Measurements from ENCODE around the gene CEP162. TPM values are rescaled to one million over a fixed set of nuclear protein-coding genes. Genes with fewer than 3 reads are reported as not detected.
"Not testable (repeated sequence)": the region's sequence is repeated elsewhere in the genome, so short reads cannot be mapped to it uniquely, and the experiment has no call there.

CEP162 gene
- total RNA-seq, 4 donors from 2014 or later: 2.0 to 9.6 (median 6.4) TPM

DNA sequence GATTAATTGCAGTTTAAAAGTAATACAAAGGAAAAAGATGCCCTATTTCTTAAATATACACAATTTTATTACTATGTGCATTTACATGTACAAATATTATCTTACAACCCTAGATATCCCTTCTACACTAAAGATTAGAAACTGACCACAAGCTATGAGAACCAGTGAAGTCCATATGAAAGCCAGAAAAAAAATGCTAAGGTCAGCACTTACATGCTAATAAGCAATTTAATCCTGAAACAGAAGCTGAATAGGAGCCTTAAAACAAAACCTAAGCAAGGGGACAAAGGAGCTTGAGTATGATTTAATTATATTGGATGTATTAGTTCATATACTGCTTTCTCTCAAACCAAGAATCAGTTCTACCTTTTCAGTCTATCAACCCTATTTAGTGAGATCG lies 14.2 kb downstream of the CEP162 start:
- Histone ChIP-seq H3K27ac (no peak overlapping the region), H3K9me3 (no peaks in the 10 kb centered on the region), H3K27me3 (no peaks in the 10 kb centered on the region), H3K36me3 (peaks cover 14% of the 10 kb centered on the region), H3K4me3 (no peak overlapping the region), H3K4me1 (no peaks in the 10 kb centered on the region)
- no peak for DNase-seq (ENCODE audit: low spot score in 2 of 2)
- 97% methylated on average over 1 of the region's 1 CpG for WGBS
- no peak for TF ChIP-seq POLR2AphosphoS5 (IDR thresholded peaks at IDR 0.05)
- TF ChIP-seq, protein P1, sequence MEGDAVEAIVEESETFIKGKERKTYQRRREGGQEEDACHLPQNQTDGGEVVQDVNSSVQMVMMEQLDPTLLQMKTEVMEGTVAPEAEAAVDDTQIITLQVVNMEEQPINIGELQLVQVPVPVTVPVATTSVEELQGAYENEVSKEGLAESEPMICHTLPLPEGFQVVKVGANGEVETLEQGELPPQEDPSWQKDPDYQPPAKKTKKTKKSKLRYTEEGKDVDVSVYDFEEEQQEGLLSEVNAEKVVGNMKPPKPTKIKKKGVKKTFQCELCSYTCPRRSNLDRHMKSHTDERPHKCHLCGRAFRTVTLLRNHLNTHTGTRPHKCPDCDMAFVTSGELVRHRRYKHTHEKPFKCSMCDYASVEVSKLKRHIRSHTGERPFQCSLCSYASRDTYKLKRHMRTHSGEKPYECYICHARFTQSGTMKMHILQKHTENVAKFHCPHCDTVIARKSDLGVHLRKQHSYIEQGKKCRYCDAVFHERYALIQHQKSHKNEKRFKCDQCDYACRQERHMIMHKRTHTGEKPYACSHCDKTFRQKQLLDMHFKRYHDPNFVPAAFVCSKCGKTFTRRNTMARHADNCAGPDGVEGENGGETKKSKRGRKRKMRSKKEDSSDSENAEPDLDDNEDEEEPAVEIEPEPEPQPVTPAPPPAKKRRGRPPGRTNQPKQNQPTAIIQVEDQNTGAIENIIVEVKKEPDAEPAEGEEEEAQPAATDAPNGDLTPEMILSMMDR (IDR thresholded peaks at IDR 0.05): no peak
- no peak for TF ChIP-seq POLR2A (IDR thresholded peaks at IDR 0.05)
- TF ChIP-seq EP300 (IDR thresholded peaks at IDR 0.05): no peak

DNA sequence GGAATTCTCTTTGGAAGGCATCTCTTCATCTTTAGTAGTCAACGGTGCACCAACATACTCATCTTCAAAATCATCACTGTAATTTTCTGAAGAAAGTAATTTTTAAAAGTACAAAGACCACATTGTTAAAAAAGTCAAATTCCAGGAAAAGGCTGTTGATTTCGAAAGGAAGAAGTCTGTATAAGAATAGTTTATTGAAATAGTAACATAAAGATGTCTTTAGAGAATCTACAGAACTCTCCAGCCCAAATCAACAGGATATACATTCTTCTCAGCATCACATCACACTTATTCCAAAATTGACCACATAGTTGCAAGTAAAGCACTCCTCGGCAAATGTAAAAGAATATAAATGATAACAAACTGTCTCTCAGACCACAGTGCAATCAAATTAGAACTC lies 23.4 kb downstream of the CEP162 start:
- no peak overlapping the region for H3K4me3 ChIP-seq
- H3K27ac ChIP-seq: no peak overlapping the region
- DNase-seq (ENCODE audit: low spot score in 2 of 2): no peak
- H3K27me3 ChIP-seq: no peaks in the 10 kb centered on the region
- TF ChIP-seq POLR2AphosphoS5 (IDR thresholded peaks at IDR 0.05) (no peak), POLR2A (IDR thresholded peaks at IDR 0.05) (no peak), EP300 (IDR thresholded peaks at IDR 0.05) (no peak)
- TF ChIP-seq, protein P1 (IDR thresholded peaks at IDR 0.05): no peak
- no peaks in the 10 kb centered on the region for H3K4me1 ChIP-seq
- no peaks in the 10 kb centered on the region for H3K9me3 ChIP-seq
- peaks cover 26% of the 10 kb centered on the region for H3K36me3 ChIP-seq
- 89% methylated on average over 3 of the region's 3 CpGs for WGBS

DNA sequence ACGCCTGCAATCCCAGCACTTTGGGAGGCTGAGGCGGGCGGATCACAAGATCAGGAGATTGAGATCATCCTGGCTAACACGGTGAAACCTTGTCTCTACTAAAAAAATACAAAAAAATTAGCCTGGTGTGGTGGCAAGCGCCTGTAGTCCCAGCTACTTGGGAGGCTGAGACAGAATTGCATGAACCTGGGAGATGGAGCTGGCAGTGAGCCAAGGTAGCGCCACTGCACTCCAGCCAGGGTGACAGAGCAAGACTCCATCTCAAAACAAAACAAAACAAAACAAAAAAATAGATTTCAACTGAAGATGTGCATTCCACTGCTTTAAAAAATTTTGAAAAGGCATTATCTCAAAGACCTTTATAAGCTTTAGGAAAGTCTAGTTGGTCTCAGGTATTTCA lies 27.5 kb downstream of the CEP162 start:
- WGBS: 96% methylated on average over 6 of the region's 6 CpGs
- not testable (repeated sequence) for H3K4me3 ChIP-seq; H3K27me3 ChIP-seq; H3K9me3 ChIP-seq; H3K4me1 ChIP-seq; H3K27ac ChIP-seq; DNase-seq (ENCODE audit: low spot score in 2 of 2)
- peaks cover 42% of the 10 kb centered on the region for H3K36me3 ChIP-seq

DNA sequence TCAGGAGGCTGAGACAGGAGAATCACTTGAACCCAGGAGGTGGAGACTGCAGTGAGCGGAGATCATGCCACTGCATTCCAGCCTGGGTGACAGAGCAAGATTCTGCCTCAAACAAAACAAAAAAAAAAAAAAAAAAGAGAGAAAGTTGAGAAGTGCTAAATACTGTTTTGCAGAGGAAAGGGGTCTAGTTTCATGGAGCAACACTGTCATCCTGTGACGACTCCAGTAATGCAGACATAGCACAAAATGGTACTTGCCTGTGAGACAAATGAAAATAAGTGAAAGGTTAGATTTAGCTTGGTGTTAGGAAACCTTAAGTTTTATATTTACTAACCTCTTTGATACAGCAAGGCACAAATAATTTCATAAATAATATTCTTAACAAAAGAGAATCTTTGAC lies 29.7 kb downstream of the CEP162 start:
- Histone ChIP-seq H3K9me3 (no peaks in the 10 kb centered on the region), H3K36me3 (peaks cover 57% of the 10 kb centered on the region), H3K27ac (no peak overlapping the region), H3K4me3 (no peak overlapping the region), H3K4me1 (no peaks in the 10 kb centered on the region), H3K27me3 (no peaks in the 10 kb centered on the region)
- WGBS: 89% methylated on average over 2 of the region's 2 CpGs
- TF ChIP-seq, protein P1 (IDR thresholded peaks at IDR 0.05): no peak
- TF ChIP-seq POLR2A (IDR thresholded peaks at IDR 0.05) (no peak), POLR2AphosphoS5 (IDR thresholded peaks at IDR 0.05) (no peak), EP300 (IDR thresholded peaks at IDR 0.05) (no peak)
- DNase-seq (ENCODE audit: low spot score in 2 of 2): no peak

DNA sequence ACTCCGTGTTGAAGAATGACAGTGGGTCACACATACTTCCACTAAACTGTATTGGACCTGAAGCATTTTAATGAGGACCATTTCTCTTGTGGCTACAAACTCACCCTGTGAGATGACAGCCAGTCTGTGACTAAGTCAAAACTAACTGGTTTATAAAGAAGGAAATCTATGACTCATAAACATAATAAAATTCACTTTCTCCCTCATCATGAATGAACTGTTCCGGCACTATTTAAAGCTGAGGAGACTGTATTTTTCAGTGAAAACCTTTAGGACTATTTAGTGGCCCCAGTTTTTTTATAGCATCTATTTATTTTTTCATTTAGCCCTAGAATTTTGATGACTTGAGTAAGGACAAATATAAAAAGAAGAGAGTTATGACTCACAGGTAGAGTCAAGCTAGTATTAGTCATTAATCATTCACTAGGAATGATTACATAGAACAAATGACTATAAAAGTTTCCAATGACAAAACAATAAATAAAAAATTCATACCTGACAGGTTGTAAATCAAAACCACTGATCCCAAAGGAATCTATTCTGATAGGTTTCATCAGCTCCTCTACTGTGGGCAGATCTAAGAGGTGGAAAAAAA lies 34.2 kb downstream of the CEP162 start:
- TF ChIP-seq, protein P1 (IDR thresholded peaks at IDR 0.05): no peak
- TF ChIP-seq POLR2A (IDR thresholded peaks at IDR 0.05): no peak
- TF ChIP-seq POLR2AphosphoS5 (IDR thresholded peaks at IDR 0.05): no peak
- TF ChIP-seq EP300 (IDR thresholded peaks at IDR 0.05): no peak
- Histone ChIP-seq H3K4me3 (no peak overlapping the region), H3K9me3 (no peaks in the 10 kb centered on the region), H3K36me3 (peaks cover 69% of the 10 kb centered on the region), H3K27ac (no peak overlapping the region), H3K27me3 (no peaks in the 10 kb centered on the region), H3K4me1 (no peaks in the 10 kb centered on the region)
- no peak for DNase-seq (ENCODE audit: low spot score in 2 of 2)
- WGBS: 86% methylated on average over 2 of the region's 2 CpGs

DNA sequence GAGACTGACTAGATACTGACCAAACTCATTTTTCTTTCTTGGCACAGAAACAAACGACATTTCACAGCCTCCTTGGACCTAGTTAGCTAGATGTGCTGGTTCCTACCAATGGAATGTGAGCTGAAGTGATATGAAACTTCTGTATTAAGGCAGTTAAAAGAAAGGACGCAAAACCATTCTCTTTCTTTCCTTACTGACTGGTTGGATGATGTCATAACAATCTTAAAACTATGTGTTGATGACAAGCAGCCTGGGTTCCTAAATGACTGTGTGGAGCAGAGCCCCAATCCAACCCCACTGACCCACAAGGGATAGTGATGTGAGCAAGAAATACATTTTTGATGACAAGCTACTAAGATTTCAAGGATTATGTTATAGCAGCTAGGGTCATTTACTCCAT lies 35.6 kb downstream of the CEP162 start:
- no peak for DNase-seq (ENCODE audit: low spot score in 2 of 2)
- WGBS: 93% methylated on average over 2 of the region's 2 CpGs
- TF ChIP-seq POLR2AphosphoS5 (IDR thresholded peaks at IDR 0.05): no peak
- TF ChIP-seq EP300 (IDR thresholded peaks at IDR 0.05): no peak
- TF ChIP-seq POLR2A (IDR thresholded peaks at IDR 0.05): no peak
- TF ChIP-seq, protein P1 (IDR thresholded peaks at IDR 0.05): no peak
- Histone ChIP-seq H3K9me3 (no peaks in the 10 kb centered on the region), H3K27ac (no peak overlapping the region), H3K4me3 (no peak overlapping the region), H3K36me3 (peaks cover 67% of the 10 kb centered on the region), H3K27me3 (no peaks in the 10 kb centered on the region), H3K4me1 (no peaks in the 10 kb centered on the region)

DNA sequence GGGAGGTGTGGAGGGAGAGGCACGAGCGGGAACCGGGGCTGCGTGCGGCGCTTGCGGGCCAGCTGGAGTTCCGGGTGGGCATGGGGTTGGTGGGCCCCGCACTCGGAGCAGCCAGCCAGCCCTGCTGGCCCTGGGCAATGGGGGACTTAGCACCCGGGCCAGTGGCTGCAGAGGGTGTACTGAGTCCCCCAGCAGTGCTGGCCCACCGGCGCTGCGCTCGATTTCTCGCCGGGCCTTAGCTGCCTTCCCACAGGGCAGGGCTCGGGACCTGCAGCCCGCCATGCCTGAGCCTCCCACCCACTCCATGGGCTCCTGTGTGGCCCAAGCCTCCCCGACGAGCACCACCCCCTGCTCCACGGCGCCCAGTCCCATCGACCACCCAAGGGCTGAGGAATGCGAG lies 38.1 kb downstream of the CEP162 start:
- H3K4me3 ChIP-seq; H3K4me1 ChIP-seq; H3K27ac ChIP-seq; H3K9me3 ChIP-seq; H3K27me3 ChIP-seq; DNase-seq (ENCODE audit: low spot score in 2 of 2): not testable (repeated sequence)
- peaks cover 59% of the 10 kb centered on the region for H3K36me3 ChIP-seq
- WGBS: no CpG with 5 or more reads among the region's 25 CpGs
